RPMI7951 (cell line): ENCODE data around the gene SAMD9L. TPM values are rescaled to one million over a fixed set of nuclear protein-coding genes. Genes with fewer than 3 reads are reported as not detected.
A peak's percentile ranks its signal among the peaks of the same experiment; 100 is the strongest.
"Not testable (repeated sequence)": the region's sequence is repeated elsewhere in the genome, so short reads cannot be mapped to it uniquely, and the experiment has no call there.

Source experiments
- DNase-seq: peaks from one replicate; pipeline ENCODE4 v3.0.0-alpha.2; 2012; ENCODE audit warnings: low read depth
- total RNA-seq: library from RNA; depleted of rRNA; stranded (reverse); fragments of >200 nt; shearing (Covaris generic); gene quantifications from 2 replicates; pipeline ENCODE4 v1.2.3, GENCODE V29; 2014

SAMD9L gene
- total RNA-seq, 1 experiment from 2014 or later = 33.9 TPM

GRCh38 chr7:93146036-93146435, 2.1 kb downstream of the SAMD9L start:
- DNase-seq = no peak

- DNase-seq = no peak
These were observed 2.8 kb downstream of the SAMD9L start for GRCh38 chr7:93145354-93145753.

DNA sequence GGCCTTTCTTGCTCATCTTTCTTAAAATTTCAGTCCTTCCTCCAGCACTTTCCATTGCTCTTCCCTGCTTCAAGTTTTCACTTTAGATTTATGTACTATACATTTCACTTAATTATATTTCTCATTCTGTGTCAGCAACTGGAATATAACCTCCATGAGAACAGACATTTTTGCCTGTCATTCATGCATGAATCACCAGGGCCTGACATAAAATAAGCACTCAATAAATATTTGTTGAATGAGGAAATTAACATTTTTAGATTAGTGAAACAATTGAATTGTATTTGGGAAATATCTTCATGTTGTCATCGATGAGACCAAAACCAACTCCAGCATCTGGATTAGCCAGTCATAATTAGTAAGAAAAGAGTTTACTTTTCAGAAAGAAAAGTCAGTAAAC, 6.1 kb downstream of the SAMD9L start:
- no peak for DNase-seq

DNA sequence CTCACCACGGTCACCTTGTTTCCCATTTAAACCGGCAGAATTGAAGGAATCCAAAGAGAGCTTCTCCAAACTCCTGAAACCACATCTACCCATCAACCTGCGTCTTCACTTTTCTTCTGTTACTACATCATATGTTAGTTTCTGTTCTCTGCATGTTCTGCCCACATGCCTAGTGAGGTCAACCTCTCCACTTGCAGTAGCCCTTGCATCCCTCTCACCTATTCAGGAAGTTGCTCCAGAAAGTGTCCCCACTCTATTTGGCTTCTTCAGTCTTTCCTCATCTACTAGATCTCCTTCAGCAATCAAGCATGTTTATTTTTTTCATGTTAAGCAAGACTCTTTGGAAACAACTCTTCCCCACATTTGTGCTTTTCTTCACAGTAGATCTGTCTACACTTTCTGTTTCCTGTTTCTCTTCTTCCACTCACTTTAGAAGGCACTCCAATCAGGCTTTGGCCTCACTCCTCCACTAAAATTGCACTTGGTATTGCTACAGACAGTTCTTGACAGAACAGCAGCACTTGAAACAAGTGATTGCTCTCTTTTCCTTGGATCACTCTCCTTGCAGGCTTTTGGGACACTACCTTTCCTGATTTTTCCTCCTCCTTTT, 7.5 kb downstream of the SAMD9L start:
- no peak for DNase-seq

DNA sequence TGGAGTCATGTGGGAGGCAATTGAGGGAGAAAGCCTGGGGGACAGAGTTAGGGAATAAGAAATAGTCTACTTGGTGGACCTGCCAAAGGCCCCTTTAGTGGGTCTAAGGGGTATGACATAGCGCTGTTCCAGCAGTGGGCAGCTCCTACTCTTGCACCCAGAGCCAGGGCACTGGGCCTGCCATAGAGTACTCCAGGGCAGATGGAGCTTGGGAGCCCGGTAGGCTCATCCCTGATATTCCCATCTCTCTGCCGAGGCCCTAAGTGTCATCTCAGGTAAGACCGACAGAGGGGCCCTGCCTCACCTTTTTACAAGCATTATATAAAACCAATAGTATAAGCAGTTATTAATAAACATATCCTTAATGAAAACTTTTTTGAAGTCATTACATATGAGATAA, 9.6 kb downstream of the SAMD9L start:
- no peak for DNase-seq

DNA sequence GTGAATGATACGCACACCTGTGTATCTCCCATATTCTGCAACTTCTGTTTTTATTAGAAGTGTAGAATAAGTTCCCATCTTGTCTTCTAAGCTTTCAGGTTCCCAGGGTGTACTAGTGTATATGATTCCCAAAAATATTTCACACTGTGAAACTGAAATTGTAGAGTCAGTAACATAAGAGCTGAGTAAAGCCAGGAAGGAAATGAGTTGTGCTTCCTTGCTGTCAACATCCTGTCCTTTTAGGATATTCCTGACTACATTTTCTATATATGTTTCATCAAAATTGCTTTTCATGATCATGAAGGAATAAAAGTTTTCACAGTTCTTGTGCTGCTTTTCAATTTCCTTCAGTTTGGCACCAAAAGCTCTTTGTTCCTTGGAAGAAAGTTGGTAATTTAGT, 15.2 kb downstream of the SAMD9L start:
- no peak for DNase-seq

- no peak for DNase-seq
These were observed 16.0 kb downstream of the SAMD9L start for GRCh38 chr7:93132216-93132615.

DNA sequence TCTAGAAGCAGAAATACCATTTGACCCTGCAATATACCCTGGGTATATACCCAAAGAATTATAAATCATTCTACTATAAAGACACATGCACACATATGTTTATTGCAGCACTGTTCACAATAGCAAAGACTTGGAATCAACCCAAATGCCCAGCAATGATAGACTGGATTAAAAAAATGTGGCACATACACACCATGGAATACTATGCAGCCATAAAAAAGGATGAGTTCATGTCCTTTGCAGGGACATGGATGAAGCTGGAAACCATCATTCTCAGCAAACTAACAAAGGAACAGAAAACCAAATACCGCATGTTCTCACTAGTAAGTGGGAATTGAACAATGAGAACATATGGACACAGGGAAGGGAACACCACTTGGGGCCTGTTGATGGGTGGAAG, 21.2 kb downstream of the SAMD9L start:
- not testable (repeated sequence) for DNase-seq

- DNase-seq = not testable (repeated sequence)
These were observed 24.7 kb downstream of the SAMD9L start for GRCh38 chr7:93123532-93123931.

GRCh38 chr7:93120592-93121549, 27.3 kb downstream of the SAMD9L start:
- no peak for DNase-seq

GRCh38 chr7:93119191-93119905, 28.8 kb downstream of the SAMD9L start:
- peak; percentile 74 for DNase-seq

GRCh38 chr7:93117852-93118530, 30.2 kb downstream of the SAMD9L start, which contains the start of gene SAMD9:
TSS of gene SAMD9 (minus strand) at chr7:93117979. CDS start at chr7:93106097, 11,882 bp downstream.
- peak; percentile 90 for DNase-seq

GRCh38 chr7:93117327-93117726, 30.9 kb downstream of the SAMD9L start:
- no peak for DNase-seq

DNA sequence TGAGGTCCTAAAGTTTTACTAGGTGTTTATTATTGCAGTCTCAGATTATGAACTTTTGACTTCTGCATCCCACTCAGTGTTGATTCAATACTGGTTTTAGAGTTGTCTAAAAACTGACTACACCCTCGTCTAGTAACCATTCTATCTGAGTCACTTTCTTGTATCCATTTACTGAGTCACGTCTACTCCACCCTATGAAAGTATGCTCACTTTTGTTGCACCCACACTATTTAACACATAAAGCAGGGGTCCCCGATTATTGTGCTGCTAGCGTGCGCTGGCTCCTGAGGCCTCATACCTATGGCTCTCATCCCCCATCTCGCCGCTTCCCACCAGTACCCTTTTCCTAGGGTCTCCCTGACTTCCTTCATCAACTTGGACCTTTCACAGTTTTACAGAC, 32.4 kb downstream of the SAMD9L start:
- peak; percentile 62 for DNase-seq

GRCh38 chr7:93108003-93108402, 40.2 kb downstream of the SAMD9L start:
- no peak for DNase-seq

DNA sequence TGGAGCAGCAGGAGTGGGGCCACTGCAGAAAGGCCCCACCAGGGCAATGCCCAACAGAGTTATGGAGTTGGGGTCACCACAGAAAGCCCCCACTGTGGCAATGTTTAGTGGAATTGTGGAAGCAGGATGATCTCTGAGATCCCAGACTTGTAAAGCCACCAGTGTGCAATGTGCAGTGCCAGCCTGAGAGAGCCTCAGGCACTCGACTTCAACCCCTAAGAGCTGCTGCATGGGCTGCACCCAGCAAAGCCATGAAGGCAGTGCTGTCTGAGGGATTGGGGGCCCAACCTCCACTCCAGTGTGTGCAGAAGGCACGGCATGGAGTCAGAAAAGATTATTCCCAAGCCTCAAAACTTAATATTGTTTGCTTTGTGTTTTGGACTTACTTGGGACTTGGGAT, 50.8 kb downstream of the SAMD9L start:
- no peak for DNase-seq

GRCh38 chr7:93092757-93093370, 55.3 kb downstream of the SAMD9L start:
- DNase-seq = peak; percentile 52
